HL-60 (cell line): ENCODE results near the gene IL1RAPL1.

Experiments
- DNase-seq, 2 experiments: peaks; one replicate each; pipeline ENCODE4 v3.0.0-alpha.2; 2010 to 2020; ENCODE audit warnings: low read depth in 1 of 2, low spot score in 1 of 2
- H3K27ac ChIP-seq: fragments of 250-450 bp; sonication (Bioruptor Pico); replicated peaks from 2 replicates; pipeline ENCODE4 v1.5.1; 2020; ENCODE audit warnings: mild to moderate bottlenecking, moderate library complexity
- H3K27me3 ChIP-seq: fragments of 250-450 bp; sonication (Bioruptor Pico); 2 replicates; pipeline ENCODE4 v1.5.1; 2021; ENCODE audit warnings: mild to moderate bottlenecking, moderate library complexity; ENCODE audit not compliant: insufficient read depth, poor library complexity, severe bottlenecking
- H3K4me3 ChIP-seq: replicated peaks from 2 replicates; pipeline ENCODE4 v1.5.1; 2011; ENCODE audit warnings: mild to moderate bottlenecking, control low read depth, low read length; ENCODE audit not compliant: insufficient read depth
- CTCF ChIP-seq: IDR thresholded peaks from one replicate; pipeline ENCODE4 v1.5.1; 2011; ENCODE audit warnings: low read length, control low read depth, inconsistent platforms; ENCODE audit not compliant: insufficient read depth
- GABPA ChIP-seq: IDR thresholded peaks from 2 replicates; pipeline ENCODE4 v1.6.1; 2012; ENCODE audit warnings: low read depth
- POLR2AphosphoS5 ChIP-seq: IDR thresholded peaks from 2 replicates; pipeline ENCODE4 v1.6.1; 2012; ENCODE audit warnings: low read depth
- REST ChIP-seq: IDR thresholded peaks from 2 replicates; pipeline ENCODE4 v1.6.1; 2012; ENCODE audit warnings: low read depth; ENCODE audit not compliant: insufficient replicate concordance
- SPI1 ChIP-seq: IDR thresholded peaks from 2 replicates; pipeline ENCODE4 v1.6.1; 2012; ENCODE audit warnings: low read depth, mild to moderate bottlenecking, borderline replicate concordance

IL1RAPL1 gene

GRCh38 chrX:28628120-28628519 lies 40.9 kb downstream of the IL1RAPL1 start:
- Histone ChIP-seq H3K27me3 (no peaks in the 10 kb centered on the region), H3K27ac (no peak overlapping the region), H3K4me3 (no peak overlapping the region)
- DNase-seq, result no peak
- no peak for TF ChIP-seq REST
- TF ChIP-seq GABPA, result no peak
- no peak for TF ChIP-seq POLR2AphosphoS5
- TF ChIP-seq CTCF, result no peak
- TF ChIP-seq SPI1, result no peak

GRCh38 chrX:28638775-28639174 lies 51.5 kb downstream of the IL1RAPL1 start:
- TF ChIP-seq SPI1 (no peak), POLR2AphosphoS5 (no peak), CTCF (no peak), GABPA (no peak), REST (no peak)
- H3K27ac ChIP-seq, result no peak overlapping the region
- H3K4me3 ChIP-seq, result no peak overlapping the region
- no peak for DNase-seq
- no peaks in the 10 kb centered on the region for H3K27me3 ChIP-seq

- Histone ChIP-seq H3K27me3 (no peaks in the 10 kb centered on the region), H3K27ac (no peak overlapping the region), H3K4me3 (no peak overlapping the region)
- no peak for DNase-seq
- TF ChIP-seq CTCF (no peak), POLR2AphosphoS5 (no peak)
Measured at GRCh38 chrX:28639451-28639850, 52.2 kb downstream of the IL1RAPL1 start.

- TF ChIP-seq POLR2AphosphoS5, result no peak
- TF ChIP-seq GABPA, result no peak
- TF ChIP-seq CTCF, result no peak
- no peak for TF ChIP-seq REST
- TF ChIP-seq SPI1, result no peak
- DNase-seq, result no peak
- Histone ChIP-seq H3K27ac (no peak overlapping the region), H3K4me3 (no peak overlapping the region), H3K27me3 (no peaks in the 10 kb centered on the region)
Measured at GRCh38 chrX:28649541-28649940, 62.3 kb downstream of the IL1RAPL1 start.
